Measurements from ENCODE around the gene UTS2R.

DNA sequence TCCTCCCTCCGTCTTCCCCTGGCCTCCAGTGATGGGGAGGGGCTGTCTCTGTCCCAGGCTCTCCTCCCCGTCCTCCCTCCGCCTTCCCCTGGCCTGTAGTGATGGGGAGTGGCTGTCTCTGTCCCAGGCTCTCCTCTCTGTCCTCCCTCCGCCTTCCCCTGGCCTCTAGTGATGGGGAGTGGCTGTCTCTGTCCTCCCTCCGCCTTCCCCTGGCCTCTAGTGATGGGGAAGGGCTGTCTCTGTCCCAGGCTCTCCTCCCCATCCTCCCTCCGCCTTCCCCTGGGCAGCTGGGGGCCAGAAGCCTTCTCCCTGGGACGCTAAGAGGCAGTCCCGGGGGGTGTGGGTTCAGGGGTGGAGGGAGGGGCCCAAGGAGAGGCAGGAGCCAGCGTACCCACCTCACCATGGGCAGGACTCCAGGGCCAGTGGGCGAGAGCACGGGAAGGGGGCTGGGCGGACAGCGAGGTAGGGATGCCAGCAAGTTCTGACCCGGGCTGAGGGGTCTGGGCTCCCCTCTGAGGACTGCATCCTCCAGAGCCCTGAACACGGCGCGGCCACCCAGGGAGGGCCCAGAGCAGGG is 14.8 kb downstream of the UTS2R start:
- TF ChIP-seq, protein P1, sequence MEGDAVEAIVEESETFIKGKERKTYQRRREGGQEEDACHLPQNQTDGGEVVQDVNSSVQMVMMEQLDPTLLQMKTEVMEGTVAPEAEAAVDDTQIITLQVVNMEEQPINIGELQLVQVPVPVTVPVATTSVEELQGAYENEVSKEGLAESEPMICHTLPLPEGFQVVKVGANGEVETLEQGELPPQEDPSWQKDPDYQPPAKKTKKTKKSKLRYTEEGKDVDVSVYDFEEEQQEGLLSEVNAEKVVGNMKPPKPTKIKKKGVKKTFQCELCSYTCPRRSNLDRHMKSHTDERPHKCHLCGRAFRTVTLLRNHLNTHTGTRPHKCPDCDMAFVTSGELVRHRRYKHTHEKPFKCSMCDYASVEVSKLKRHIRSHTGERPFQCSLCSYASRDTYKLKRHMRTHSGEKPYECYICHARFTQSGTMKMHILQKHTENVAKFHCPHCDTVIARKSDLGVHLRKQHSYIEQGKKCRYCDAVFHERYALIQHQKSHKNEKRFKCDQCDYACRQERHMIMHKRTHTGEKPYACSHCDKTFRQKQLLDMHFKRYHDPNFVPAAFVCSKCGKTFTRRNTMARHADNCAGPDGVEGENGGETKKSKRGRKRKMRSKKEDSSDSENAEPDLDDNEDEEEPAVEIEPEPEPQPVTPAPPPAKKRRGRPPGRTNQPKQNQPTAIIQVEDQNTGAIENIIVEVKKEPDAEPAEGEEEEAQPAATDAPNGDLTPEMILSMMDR (optimal IDR thresholded peaks at IDR 0.05 in 1 of 3, IDR thresholded peaks at IDR 0.05 in 1 of 3, conservative IDR thresholded peaks at IDR 0.05 in 1 of 3; ENCODE audit: extremely low read depth in 1 of 3, insufficient read depth in 2 of 3, low read length in 3 of 3): no peak
- no peak for TF ChIP-seq EZH2 (IDR thresholded peaks at IDR 0.05; ENCODE audit: low read length)
